ENCODE measurements around the gene DLG5. TPM values are rescaled to one million over a fixed set of nuclear protein-coding genes. Genes with fewer than 3 reads are reported as not detected.

The DLG5 gene
- total RNA-seq, 1 donor from 2014 or later = 64.5 TPM

DNA sequence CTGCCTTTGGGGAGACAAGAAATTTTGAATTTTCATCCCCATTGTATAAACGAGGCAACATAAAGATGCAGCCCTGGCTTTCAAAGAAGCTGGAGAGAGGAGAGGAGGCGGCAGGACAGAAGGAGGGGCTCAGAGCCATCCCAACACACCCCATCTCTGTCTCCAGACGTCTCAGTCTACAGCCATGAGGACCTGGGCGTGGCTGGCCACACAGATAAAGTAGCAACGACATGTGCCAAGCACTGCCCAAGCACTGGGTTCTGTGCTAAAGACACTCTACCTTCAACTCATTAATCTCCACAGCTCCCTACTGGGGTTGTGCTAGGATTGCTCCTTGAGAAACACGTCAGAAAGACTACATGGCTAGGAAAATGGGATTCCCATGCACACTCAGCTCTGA lies 65.2 kb downstream of the DLG5 start:
- H3K9me3 Mint-ChIP-seq (ENCODE audit: unreplicated experiment) = no peaks in the 10 kb centered on the region
- H3K4me1 Mint-ChIP-seq (ENCODE audit: unreplicated experiment) = peaks cover 32% of the 10 kb centered on the region
- H3K4me3 Mint-ChIP-seq (ENCODE audit: unreplicated experiment) = no peak overlapping the region
- H3K27ac Mint-ChIP-seq (ENCODE audit: unreplicated experiment) = no peak overlapping the region
- no peak for DNase-seq (ENCODE audit: low spot score)
- H3K36me3 Mint-ChIP-seq (ENCODE audit: low read depth, unreplicated experiment) = peaks cover 3% of the 10 kb centered on the region
- TF ChIP-seq, protein P1, sequence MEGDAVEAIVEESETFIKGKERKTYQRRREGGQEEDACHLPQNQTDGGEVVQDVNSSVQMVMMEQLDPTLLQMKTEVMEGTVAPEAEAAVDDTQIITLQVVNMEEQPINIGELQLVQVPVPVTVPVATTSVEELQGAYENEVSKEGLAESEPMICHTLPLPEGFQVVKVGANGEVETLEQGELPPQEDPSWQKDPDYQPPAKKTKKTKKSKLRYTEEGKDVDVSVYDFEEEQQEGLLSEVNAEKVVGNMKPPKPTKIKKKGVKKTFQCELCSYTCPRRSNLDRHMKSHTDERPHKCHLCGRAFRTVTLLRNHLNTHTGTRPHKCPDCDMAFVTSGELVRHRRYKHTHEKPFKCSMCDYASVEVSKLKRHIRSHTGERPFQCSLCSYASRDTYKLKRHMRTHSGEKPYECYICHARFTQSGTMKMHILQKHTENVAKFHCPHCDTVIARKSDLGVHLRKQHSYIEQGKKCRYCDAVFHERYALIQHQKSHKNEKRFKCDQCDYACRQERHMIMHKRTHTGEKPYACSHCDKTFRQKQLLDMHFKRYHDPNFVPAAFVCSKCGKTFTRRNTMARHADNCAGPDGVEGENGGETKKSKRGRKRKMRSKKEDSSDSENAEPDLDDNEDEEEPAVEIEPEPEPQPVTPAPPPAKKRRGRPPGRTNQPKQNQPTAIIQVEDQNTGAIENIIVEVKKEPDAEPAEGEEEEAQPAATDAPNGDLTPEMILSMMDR (IDR thresholded peaks at IDR 0.05; ENCODE audit: unreplicated experiment) = no peak
- peaks cover 4% of the 10 kb centered on the region for H3K27me3 Mint-ChIP-seq (ENCODE audit: unreplicated experiment)

- Mint-ChIP-seq H3K4me3 (ENCODE audit: unreplicated experiment) (no peak overlapping the region), H3K9me3 (ENCODE audit: unreplicated experiment) (no peaks in the 10 kb centered on the region), H3K27me3 (ENCODE audit: unreplicated experiment) (peaks cover 4% of the 10 kb centered on the region), H3K4me1 (ENCODE audit: unreplicated experiment) (peaks cover 19% of the 10 kb centered on the region), H3K27ac (ENCODE audit: unreplicated experiment) (no peak overlapping the region), H3K36me3 (ENCODE audit: low read depth, unreplicated experiment) (peaks cover 3% of the 10 kb centered on the region)
- TF ChIP-seq, protein P1 (IDR thresholded peaks at IDR 0.05; ENCODE audit: unreplicated experiment) = no peak
- no peak for DNase-seq (ENCODE audit: low spot score)
These were observed 66.7 kb downstream of the DLG5 start for GRCh38 chr10:77859865-77860282.

DNA sequence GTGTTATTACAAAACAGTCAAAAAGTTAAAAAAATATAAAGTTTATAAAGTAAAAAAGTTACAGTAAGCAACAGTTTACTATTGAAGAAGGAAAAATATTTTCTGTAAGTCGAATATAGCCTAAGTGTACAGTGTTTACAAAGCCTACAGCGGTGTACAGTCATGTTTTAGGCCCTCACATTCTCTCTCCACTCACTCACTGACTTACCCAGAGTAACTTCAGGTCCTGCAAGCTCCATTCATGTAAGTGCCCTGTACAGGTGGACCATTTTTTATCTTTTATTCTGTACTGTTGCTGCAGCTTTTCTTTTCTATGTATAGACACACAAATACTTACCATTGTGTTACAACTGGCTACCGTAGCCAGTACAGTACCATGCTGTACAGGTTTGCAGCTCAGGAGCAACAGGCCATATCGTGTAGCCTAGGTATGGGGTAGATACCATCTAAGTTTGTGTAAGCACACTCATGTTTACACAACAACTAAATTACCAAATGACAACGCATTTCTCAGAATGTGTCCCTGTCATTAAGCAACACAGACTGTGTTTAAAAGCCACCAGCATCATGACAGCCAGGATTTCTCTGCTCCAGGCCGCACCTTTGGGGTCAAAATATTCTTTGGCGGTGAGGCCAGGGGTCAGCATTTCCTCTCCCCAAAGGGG lies 67.2 kb downstream of the DLG5 start:
- H3K4me3 Mint-ChIP-seq (ENCODE audit: unreplicated experiment) = no peak overlapping the region
- no peak overlapping the region for H3K27ac Mint-ChIP-seq (ENCODE audit: unreplicated experiment)
- TF ChIP-seq, protein P1 (IDR thresholded peaks at IDR 0.05; ENCODE audit: unreplicated experiment) = no peak
- peaks cover 4% of the 10 kb centered on the region for H3K27me3 Mint-ChIP-seq (ENCODE audit: unreplicated experiment)
- H3K36me3 Mint-ChIP-seq (ENCODE audit: low read depth, unreplicated experiment) = peaks cover 3% of the 10 kb centered on the region
- H3K9me3 Mint-ChIP-seq (ENCODE audit: unreplicated experiment) = no peaks in the 10 kb centered on the region
- no peak for DNase-seq (ENCODE audit: low spot score)
- H3K4me1 Mint-ChIP-seq (ENCODE audit: unreplicated experiment) = peaks cover 14% of the 10 kb centered on the region

DNA sequence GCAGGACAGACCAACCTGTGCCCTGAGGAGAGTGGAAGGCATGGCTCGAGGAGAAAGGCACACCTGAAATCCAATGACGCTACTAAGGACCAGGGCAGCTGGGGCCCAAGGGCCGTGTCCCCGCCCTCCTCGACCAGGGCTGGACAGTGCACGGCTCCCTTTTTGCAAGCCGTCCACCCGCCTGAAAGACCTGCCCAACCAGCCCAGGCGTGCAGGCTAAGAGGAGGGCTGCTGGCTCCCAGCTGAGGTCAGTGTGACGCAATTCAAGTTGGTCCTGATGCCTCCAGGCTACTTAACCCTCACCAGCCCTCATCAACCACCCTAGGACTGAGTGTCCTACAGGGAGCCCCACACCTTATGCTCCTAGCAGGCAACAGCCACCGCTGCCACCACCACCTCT lies 69.3 kb downstream of the DLG5 start:
- Mint-ChIP-seq H3K9me3 (ENCODE audit: unreplicated experiment) (no peaks in the 10 kb centered on the region), H3K27ac (ENCODE audit: unreplicated experiment) (no peak overlapping the region), H3K27me3 (ENCODE audit: unreplicated experiment) (peaks cover 4% of the 10 kb centered on the region), H3K4me3 (ENCODE audit: unreplicated experiment) (no peak overlapping the region), H3K36me3 (ENCODE audit: low read depth, unreplicated experiment) (peaks cover 12% of the 10 kb centered on the region), H3K4me1 (ENCODE audit: unreplicated experiment) (no peaks in the 10 kb centered on the region)
- TF ChIP-seq, protein P1 (IDR thresholded peaks at IDR 0.05; ENCODE audit: unreplicated experiment) = no peak
- no peak for DNase-seq (ENCODE audit: low spot score)

GRCh38 chr10:77856566-77856965 lies 70.0 kb downstream of the DLG5 start:
- H3K9me3 Mint-ChIP-seq (ENCODE audit: unreplicated experiment) = no peaks in the 10 kb centered on the region
- TF ChIP-seq, protein P1 (IDR thresholded peaks at IDR 0.05; ENCODE audit: unreplicated experiment) = no peak
- DNase-seq (ENCODE audit: low spot score) = no peak
- no peak overlapping the region for H3K27ac Mint-ChIP-seq (ENCODE audit: unreplicated experiment)
- peaks cover 15% of the 10 kb centered on the region for H3K36me3 Mint-ChIP-seq (ENCODE audit: low read depth, unreplicated experiment)
- H3K4me3 Mint-ChIP-seq (ENCODE audit: unreplicated experiment) = no peak overlapping the region
- H3K27me3 Mint-ChIP-seq (ENCODE audit: unreplicated experiment) = peaks cover 5% of the 10 kb centered on the region
- H3K4me1 Mint-ChIP-seq (ENCODE audit: unreplicated experiment) = no peaks in the 10 kb centered on the region

Data from endothelial cell (in vitro differentiated cells).